ENCODE data around the gene FYN. TPM values are rescaled to one million over a fixed set of nuclear protein-coding genes. Genes with fewer than 3 reads are reported as not detected.

FYN gene
- total and polyA plus RNA-seq, 2 of the 8 experiments (the other 6 are each of a cell fraction or from before 2014, with no cell fraction given), result 46.8 to 97.2 TPM

- Histone ChIP-seq H3K79me2 (ENCODE audit: control insufficient read depth in 1 of 2, insufficient read depth in 2 of 2, low read length in 2 of 2) (peaks cover 0 to 17% of the 10 kb centered on the region in 2 experiments; a peak in 1 of 4 replicates), H2AK5ac (ENCODE audit: low read depth, low read length) (no peak overlapping the region), H4K8ac (ENCODE audit: extremely low read depth, insufficient read depth, low read length) (no peak overlapping the region), H3K27me3 (replicated peaks in 1 of 4; ENCODE audit: control insufficient read depth in 3 of 4, extremely low read depth in 1 of 4, insufficient read depth in 3 of 4, low read length in 3 of 4) (no peaks in the 10 kb centered on the region), H3K36me3 (ENCODE audit: control insufficient read depth in 2 of 4, insufficient read depth in 4 of 4, low read length in 3 of 4) (peaks cover 0 to 8% (median 2%) of the 10 kb centered on the region in 4 experiments; a peak in 3 of 8 replicates), H4K20me1 (replicated peaks in 1 of 2; ENCODE audit: control insufficient read depth in 1 of 2, insufficient read depth in 2 of 2, low read length in 2 of 2) (no peaks in the 10 kb centered on the region), H3K14ac (ENCODE audit: insufficient read length) (no peak overlapping the region), H2BK5ac (ENCODE audit: low read depth, low read length) (no peak overlapping the region), H2AFZ (ENCODE audit: low read length) (no peak overlapping the region), H2BK12ac (ENCODE audit: low read depth, low read length) (no peak overlapping the region), H3K23ac (ENCODE audit: insufficient read length) (no peak overlapping the region), H3K23me2 (ENCODE audit: low read depth, low read length) (no peaks in the 10 kb centered on the region), H3K4me1 (replicated peaks in 1 of 4; ENCODE audit: control insufficient read depth in 3 of 4, insufficient read depth in 4 of 4, low read length in 3 of 4) (peaks cover 4 to 12% (median 6%) of the 10 kb centered on the region in 4 experiments), H3K4me3 (ENCODE audit: extremely low read depth in 1 of 4, insufficient read depth in 2 of 4, low read depth in 3 of 4, low read length in 4 of 4) (no peak overlapping the region), H3K18ac (ENCODE audit: extremely low read depth, low read length) (no peak overlapping the region), H3K9ac (replicated peaks in 1 of 4; ENCODE audit: extremely low read depth in 1 of 4, low read depth in 3 of 4, low read length in 3 of 4) (no peak overlapping the region), H3K56ac (replicated peaks; ENCODE audit: insufficient read length, low read depth, low read length) (no peak overlapping the region), H4K91ac (replicated peaks; ENCODE audit: insufficient read length, low read length) (no peak overlapping the region), H3K4ac (replicated peaks; ENCODE audit: insufficient read length, low read depth, low read length) (no peak overlapping the region), H3K9me3 (ENCODE audit: insufficient read depth in 2 of 2, low read depth in 1 of 2, low read length in 1 of 2) (peaks cover 14% of the 10 kb centered on the region in 2 experiments), H3K27ac (ENCODE audit: low read depth, low read length) (no peak overlapping the region), H3K79me1 (ENCODE audit: low read depth, low read length) (peaks cover 3% of the 10 kb centered on the region; the same call in 1 of the 2 replicates), H3K4me2 (ENCODE audit: insufficient read depth in 1 of 2, low read depth in 2 of 2, low read length in 2 of 2) (peak overlapping the region in 1 of 2 experiments; percentile 52; a peak in 1 of 4 replicates), H2BK120ac (replicated peaks; ENCODE audit: low read depth, low read length) (no peak overlapping the region), H2BK15ac (ENCODE audit: low read length) (no peak overlapping the region), H4K5ac (ENCODE audit: insufficient read length, low read depth, low read length) (no peak overlapping the region), H2BK20ac (ENCODE audit: low read length) (peak overlapping the region; percentile 15; the same call in 1 of the 2 replicates)
- ChIA-PET CTCF (ENCODE audit: partially characterized antibody) (interaction anchor here (1.2 to 1.3 kb wide), 2 partner anchors 8 to 9 kb away, joined by 3 read pairs; no protein-coding TSS in a partner anchor), POLR2A (ENCODE audit: partially characterized antibody) (interaction anchor here (1.0 kb wide), 1 partner anchor 43 kb away, joined by 3 read pairs; no protein-coding TSS in a partner anchor)
- WGBS, 2 experiments (ENCODE audit: extremely low coverage in 1 of 2, insufficient coverage in 1 of 2, insufficient read length in 1 of 2, insufficient replicate concordance in 2 of 2, low coverage in 1 of 2, low lambda C conversion rate in 2 of 2, missing lambda C conversion rate in 1 of 2), result 84% methylated on average over 11 of the region's 11 CpGs; no CpG with 5 or more reads in 1 of the 2 experiments
- DNase-seq (ENCODE audit: low read depth in 1 of 2, low spot score in 2 of 2) (no peak), FAIRE-seq (no peak)
- TF ChIP-seq CEBPB (IDR thresholded peaks at IDR 0.05; ENCODE audit: low read depth, low read length) (no peak), SUZ12 (IDR thresholded peaks at IDR 0.05; ENCODE audit: low read length) (no peak), TEAD4 (IDR thresholded peaks at IDR 0.05; ENCODE audit: low read depth, low read length) (no peak), SIN3A (conservative IDR thresholded peaks at IDR 0.05 in 1 of 2, IDR thresholded peaks at IDR 0.05 in 1 of 2; ENCODE audit: low read depth in 1 of 2, low read length in 2 of 2) (no peak), CTBP2 (IDR thresholded peaks at IDR 0.05; ENCODE audit: borderline replicate concordance, insufficient read depth, insufficient read length, low read length) (no peak), TAF7 (optimal IDR thresholded peaks at IDR 0.05; ENCODE audit: borderline replicate concordance, low read depth, low read length) (no peak), MAFK (IDR thresholded peaks at IDR 0.05; ENCODE audit: low read depth, low read length) (no peak), RAD21 (IDR thresholded peaks at IDR 0.05 in 1 of 2, conservative IDR thresholded peaks at IDR 0.05 in 1 of 2; ENCODE audit: low read depth in 2 of 2, low read length in 2 of 2) (no peak), CHD1 (IDR thresholded peaks at IDR 0.05; ENCODE audit: low read depth, low read length) (no peak), ATF2 (IDR thresholded peaks at IDR 0.05; ENCODE audit: low read length) (no peak)
Observed at GRCh38 chr6:111730864-111731263, 142.4 kb downstream of the FYN start.
